ENCODE data around the gene CFAP157.
A peak's percentile ranks its signal among the peaks of the same experiment; 100 is the strongest.

CFAP157 gene

DNA sequence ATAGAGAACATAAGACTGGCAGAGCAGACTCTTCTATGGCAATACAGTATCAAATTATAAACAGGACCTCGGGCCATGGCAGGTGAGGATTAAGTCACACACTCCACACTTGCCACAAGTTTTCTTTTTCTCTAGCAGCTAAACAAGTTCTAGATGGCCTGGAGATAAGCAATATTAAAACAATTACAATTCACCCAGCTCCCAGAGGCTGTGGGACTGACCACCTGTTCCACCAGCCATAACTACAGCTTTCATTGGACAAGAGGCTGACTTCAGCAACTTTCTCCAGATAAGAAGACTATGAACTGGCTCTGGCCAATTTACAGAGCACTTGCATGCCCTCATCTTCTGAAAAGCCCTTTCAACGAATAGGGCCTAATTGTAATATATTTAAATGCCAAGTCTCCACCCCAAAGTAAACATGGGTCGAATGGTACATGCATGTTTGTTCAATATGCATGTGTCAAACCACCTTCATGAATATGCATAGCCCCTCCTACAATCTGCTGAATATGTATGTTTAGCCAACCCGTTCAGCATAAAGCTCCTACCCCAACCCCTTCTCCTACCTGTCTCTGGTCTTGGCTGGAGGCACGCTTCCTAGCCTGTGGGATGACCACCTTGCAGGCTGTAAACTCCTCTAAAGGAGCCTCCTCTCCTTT, 6.1 kb upstream of the CFAP157 start:
- H3K27me3 Mint-ChIP-seq: no peaks in the 10 kb centered on the region
- H3K36me3 Mint-ChIP-seq: peaks cover 2 to 5% of the 10 kb centered on the region in 2 donors
- no peaks in the 10 kb centered on the region for H3K9me3 Mint-ChIP-seq
- H3K27ac Mint-ChIP-seq: no peak overlapping the region
- DNase-seq (no peak), ATAC-seq (replicated peaks) (no peak)
- H3K4me3 Mint-ChIP-seq: no peak overlapping the region
- H3K4me1 Mint-ChIP-seq: peaks cover 11 to 17% of the 10 kb centered on the region in 2 donors

- Mint-ChIP-seq H3K27ac (no peak overlapping the region), H3K9me3 (no peaks in the 10 kb centered on the region), H3K4me1 (peaks cover 16 to 29% of the 10 kb centered on the region in 2 donors), H3K4me3 (no peak overlapping the region), H3K36me3 (peaks cover 2 to 6% of the 10 kb centered on the region in 2 donors), H3K27me3 (no peaks in the 10 kb centered on the region)
- DNase-seq (no peak), ATAC-seq (replicated peaks) (no peak)
Observed at GRCh38 chr9:127703289-127703946, 3.4 kb upstream of the CFAP157 start.

DNA sequence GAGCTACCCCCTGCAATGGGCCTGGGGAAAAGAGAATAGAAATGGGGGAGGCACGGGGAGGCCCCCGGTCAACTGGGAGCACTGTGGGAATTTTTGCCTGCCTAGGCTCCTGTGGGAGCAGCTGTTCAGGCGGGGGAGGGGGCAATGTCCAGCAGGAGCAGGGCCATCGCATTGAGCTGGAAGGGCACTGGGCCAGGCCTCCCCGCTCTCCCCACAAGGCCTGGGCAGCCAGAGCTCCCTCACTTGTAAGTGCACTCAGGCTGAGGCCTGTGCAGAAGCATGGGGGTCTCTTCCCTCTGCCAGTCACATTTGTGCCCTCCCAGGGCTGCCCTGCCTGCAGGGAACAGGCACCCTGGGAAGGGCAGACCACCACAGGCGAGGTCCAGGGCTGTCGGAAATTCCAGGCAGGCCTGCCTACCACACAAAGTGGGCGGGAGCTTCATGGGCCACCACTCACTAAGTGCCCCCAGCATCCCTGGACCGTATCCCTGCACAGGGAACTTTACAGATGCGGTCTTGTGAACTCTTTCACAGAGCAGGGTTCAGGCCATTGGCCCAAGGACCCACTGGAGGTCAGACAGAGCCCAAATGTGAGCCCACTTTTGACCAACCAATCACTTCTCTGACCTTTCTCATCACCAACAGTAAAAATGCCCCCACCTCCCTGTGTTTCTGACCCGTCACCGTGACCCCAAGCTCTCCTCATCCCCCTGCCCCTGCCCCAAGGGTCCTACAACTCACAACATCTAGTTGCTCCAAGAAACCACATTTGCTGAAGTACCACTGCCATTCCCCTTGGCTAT, 1.0 kb upstream of the CFAP157 start:
- Mint-ChIP-seq H3K9me3 (no peaks in the 10 kb centered on the region), H3K4me1 (peaks cover 4 to 18% of the 10 kb centered on the region in 2 donors), H3K27me3 (no peaks in the 10 kb centered on the region), H3K27ac (no peak overlapping the region), H3K36me3 (peaks cover 9 to 17% of the 10 kb centered on the region in 2 donors), H3K4me3 (no peak overlapping the region)
- no peak for ATAC-seq (replicated peaks)
- DNase-seq: no peak

- ATAC-seq (replicated peaks) (peak; percentile 67 to 72), DNase-seq (no peak)
Observed at GRCh38 chr9:127707766-127708165, 978 bp downstream of the CFAP157 start.

GRCh38 chr9:127708952-127709587, 2.3 kb downstream of the CFAP157 start:
- Mint-ChIP-seq H3K4me3 (no peak overlapping the region), H3K9me3 (no peaks in the 10 kb centered on the region), H3K27ac (no peak overlapping the region), H3K4me1 (peaks cover 12 to 32% of the 10 kb centered on the region in 2 donors), H3K36me3 (peaks cover 21 to 28% of the 10 kb centered on the region in 2 donors), H3K27me3 (no peaks in the 10 kb centered on the region)
- DNase-seq (no peak), ATAC-seq (replicated peaks) (no peak)

More at GRCh38 chr9:127707766-127708165, 978 bp downstream of the CFAP157 start:
- Mint-ChIP-seq H3K4me3 (no peak overlapping the region), H3K36me3 (peaks cover 21 to 28% of the 10 kb centered on the region in 2 donors), H3K27me3 (no peaks in the 10 kb centered on the region), H3K4me1 (peaks cover 12 to 32% of the 10 kb centered on the region in 2 donors), H3K9me3 (no peaks in the 10 kb centered on the region), H3K27ac (no peak overlapping the region)

GRCh38 chr9:127710204-127710783, 3.5 kb downstream of the CFAP157 start:
- no peak overlapping the region for H3K4me3 Mint-ChIP-seq
- H3K9me3 Mint-ChIP-seq: no peaks in the 10 kb centered on the region
- H3K4me1 Mint-ChIP-seq: peaks cover 15 to 39% of the 10 kb centered on the region in 2 donors
- no peaks in the 10 kb centered on the region for H3K27me3 Mint-ChIP-seq
- H3K36me3 Mint-ChIP-seq: peaks cover 19 to 28% of the 10 kb centered on the region in 2 donors
- H3K27ac Mint-ChIP-seq: no peak overlapping the region
- DNase-seq (no peak), ATAC-seq (replicated peaks) (no peak)

DNA sequence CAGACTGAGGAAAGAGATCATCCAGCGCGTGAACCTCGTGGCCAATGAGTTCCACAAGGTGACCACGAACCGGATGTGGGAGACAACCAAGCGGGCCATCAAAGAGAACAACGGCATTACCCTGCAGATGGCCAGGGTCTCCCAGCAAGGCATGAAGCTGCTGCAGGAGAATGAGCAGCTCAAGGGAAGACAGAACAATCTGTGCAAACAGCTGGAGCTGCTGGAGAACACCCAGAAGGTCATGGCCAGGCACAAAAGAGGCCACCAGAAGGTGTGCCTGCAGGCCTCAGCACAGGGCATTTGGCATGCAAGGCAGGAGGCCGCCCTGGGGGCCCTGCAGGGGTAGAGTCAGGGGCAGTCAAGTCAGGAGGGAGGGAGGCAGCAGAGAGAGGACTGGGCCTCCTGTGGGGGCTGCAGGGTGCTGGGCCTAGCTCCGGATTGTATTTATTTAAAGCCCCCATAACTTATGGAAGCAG, 4.5 kb downstream of the CFAP157 start:
- peaks cover 20 to 45% of the 10 kb centered on the region in 2 donors for H3K4me1 Mint-ChIP-seq
- H3K9me3 Mint-ChIP-seq: no peaks in the 10 kb centered on the region
- ATAC-seq (replicated peaks) (no peak), DNase-seq (no peak)
- H3K27ac Mint-ChIP-seq: peak overlapping the region; percentile 67
- peaks cover 19 to 31% of the 10 kb centered on the region in 2 donors for H3K36me3 Mint-ChIP-seq
- no peaks in the 10 kb centered on the region for H3K27me3 Mint-ChIP-seq
- H3K4me3 Mint-ChIP-seq: no peak overlapping the region

GRCh38 chr9:127711831-127712274, 5.1 kb downstream of the CFAP157 start:
- Mint-ChIP-seq H3K4me1 (peaks cover 22 to 47% of the 10 kb centered on the region in 2 donors), H3K9me3 (no peaks in the 10 kb centered on the region), H3K27ac (no peak overlapping the region), H3K36me3 (peaks cover 19 to 31% of the 10 kb centered on the region in 2 donors), H3K4me3 (no peak overlapping the region), H3K27me3 (no peaks in the 10 kb centered on the region)
- ATAC-seq (replicated peaks) (no peak), DNase-seq (no peak)

DNA sequence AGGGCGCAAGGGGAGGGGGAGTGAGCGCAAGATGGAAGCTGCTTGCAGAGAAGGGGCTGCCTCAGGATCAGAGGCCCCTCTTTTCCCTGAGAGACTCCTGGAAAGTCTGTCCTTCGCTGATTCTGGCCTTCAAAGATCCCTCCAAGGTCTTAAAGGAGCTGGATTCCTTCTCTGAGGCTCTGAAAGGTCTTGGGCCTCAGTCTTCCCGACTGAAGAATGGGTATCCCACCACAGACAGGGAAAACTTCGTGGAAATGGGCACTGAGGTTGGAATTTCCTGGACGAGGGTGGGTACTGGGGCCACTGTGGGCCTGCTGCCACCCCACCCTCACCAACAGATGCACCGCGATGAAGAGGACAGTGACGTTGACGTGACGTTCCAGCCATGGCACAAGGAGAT, 5.6 kb downstream of the CFAP157 start:
- Mint-ChIP-seq H3K27ac (no peak overlapping the region), H3K4me1 (peaks cover 22 to 46% of the 10 kb centered on the region in 2 donors), H3K27me3 (no peaks in the 10 kb centered on the region), H3K9me3 (no peaks in the 10 kb centered on the region), H3K4me3 (peak overlapping the region in 1 of 2 donors; percentile 14), H3K36me3 (peaks cover 19 to 31% of the 10 kb centered on the region in 2 donors)
- ATAC-seq (replicated peaks): no peak
- DNase-seq: no peak

GRCh38 chr9:127712867-127713266, 6.1 kb downstream of the CFAP157 start:
- no peaks in the 10 kb centered on the region for H3K9me3 Mint-ChIP-seq
- ATAC-seq (replicated peaks) (no peak), DNase-seq (no peak)
- peaks cover 18 to 41% of the 10 kb centered on the region in 2 donors for H3K4me1 Mint-ChIP-seq
- H3K27me3 Mint-ChIP-seq: no peaks in the 10 kb centered on the region
- H3K36me3 Mint-ChIP-seq: peaks cover 19 to 31% of the 10 kb centered on the region in 2 donors
- H3K27ac Mint-ChIP-seq: no peak overlapping the region
- H3K4me3 Mint-ChIP-seq: no peak overlapping the region

GRCh38 chr9:127714020-127714750, 7.4 kb downstream of the CFAP157 start:
- peak overlapping the region; percentile 88 to 96 for H3K4me3 Mint-ChIP-seq
- H3K27ac Mint-ChIP-seq: no peak overlapping the region
- peaks cover 17 to 39% of the 10 kb centered on the region in 2 donors for H3K4me1 Mint-ChIP-seq

GRCh38 chr9:127714951-127715469, 8.2 kb downstream of the CFAP157 start:
- Mint-ChIP-seq H3K4me3 (peak overlapping the region; percentile 88 to 96), H3K36me3 (peaks cover 12 to 20% of the 10 kb centered on the region in 2 donors), H3K27me3 (no peaks in the 10 kb centered on the region), H3K4me1 (peaks cover 17 to 39% of the 10 kb centered on the region in 2 donors), H3K27ac (peak overlapping the region; percentile 96), H3K9me3 (no peaks in the 10 kb centered on the region)
- ATAC-seq (replicated peaks): peak; percentile 15 to 24
- no peak for DNase-seq

More at GRCh38 chr9:127714020-127714750, 7.4 kb downstream of the CFAP157 start:
- Mint-ChIP-seq H3K9me3 (no peaks in the 10 kb centered on the region), H3K36me3 (peaks cover 13 to 24% of the 10 kb centered on the region in 2 donors), H3K27me3 (no peaks in the 10 kb centered on the region)
- ATAC-seq (replicated peaks) (no peak), DNase-seq (no peak)

Data from stimulated activated naive B cell treated with anti-CD40 and anti-IgM and Interleukin-4, amounts not matched to agents 10 μg/mL and 1 μg/mL and 100 μg/mL, for 72 hours (primary cell).